Measurements from ENCODE around the gene PSMA2. TPM values are rescaled to one million over a fixed set of nuclear protein-coding genes. Genes with fewer than 3 reads are reported as not detected.
A peak's percentile ranks its signal among the peaks of the same experiment; 100 is the strongest.

The PSMA2 gene
- polyA plus RNA-seq, 1 of the 3 experiments (the other 2 are of a cell fraction) = 101 TPM

DNA sequence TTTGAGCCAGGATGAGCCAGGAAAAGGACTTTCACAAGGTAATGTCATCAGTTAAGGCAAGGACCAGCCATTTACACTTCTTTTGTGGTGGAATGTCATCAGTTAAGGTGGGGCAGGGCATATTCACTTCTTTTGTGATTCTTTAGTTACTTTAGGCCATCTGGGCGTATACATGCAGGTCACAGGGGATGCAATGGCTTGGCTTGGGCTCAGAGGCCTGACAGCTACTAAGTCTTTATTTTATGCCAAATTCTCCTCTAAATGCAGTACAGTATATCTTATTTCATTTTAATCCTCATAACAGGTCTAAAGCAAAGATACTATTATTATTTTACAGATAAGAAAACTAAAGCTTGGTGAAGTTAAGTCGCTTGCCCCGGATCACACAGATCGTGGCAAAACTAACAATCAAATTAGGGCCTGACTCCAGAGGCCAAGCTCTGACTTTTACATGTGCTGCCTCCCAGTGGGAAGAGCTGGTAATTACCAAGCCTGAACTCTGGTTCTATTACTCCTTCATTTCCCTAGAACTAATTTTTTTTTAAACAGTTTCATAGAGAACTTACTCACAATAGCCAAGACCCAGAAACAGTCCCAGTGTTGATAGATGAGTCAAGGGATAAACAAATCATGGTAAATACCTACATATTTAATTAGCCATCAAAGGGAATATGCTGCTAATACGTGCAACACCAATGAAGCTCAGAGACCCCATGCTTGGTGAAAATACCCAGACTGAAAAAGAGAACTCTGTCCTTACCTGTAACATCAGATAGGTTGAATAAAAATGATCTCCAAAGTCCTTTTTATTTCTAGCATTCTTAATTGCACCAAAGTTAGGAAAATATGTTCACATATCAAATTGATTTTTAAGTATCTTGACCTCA, 55.5 kb downstream of the PSMA2 start (continued):
- TF ChIP-seq SMC3 (IDR thresholded peaks at IDR 0.05; ENCODE audit: low read depth, low read length) = peak; percentile 51; the same call in 1 of the 2 replicates

DNA sequence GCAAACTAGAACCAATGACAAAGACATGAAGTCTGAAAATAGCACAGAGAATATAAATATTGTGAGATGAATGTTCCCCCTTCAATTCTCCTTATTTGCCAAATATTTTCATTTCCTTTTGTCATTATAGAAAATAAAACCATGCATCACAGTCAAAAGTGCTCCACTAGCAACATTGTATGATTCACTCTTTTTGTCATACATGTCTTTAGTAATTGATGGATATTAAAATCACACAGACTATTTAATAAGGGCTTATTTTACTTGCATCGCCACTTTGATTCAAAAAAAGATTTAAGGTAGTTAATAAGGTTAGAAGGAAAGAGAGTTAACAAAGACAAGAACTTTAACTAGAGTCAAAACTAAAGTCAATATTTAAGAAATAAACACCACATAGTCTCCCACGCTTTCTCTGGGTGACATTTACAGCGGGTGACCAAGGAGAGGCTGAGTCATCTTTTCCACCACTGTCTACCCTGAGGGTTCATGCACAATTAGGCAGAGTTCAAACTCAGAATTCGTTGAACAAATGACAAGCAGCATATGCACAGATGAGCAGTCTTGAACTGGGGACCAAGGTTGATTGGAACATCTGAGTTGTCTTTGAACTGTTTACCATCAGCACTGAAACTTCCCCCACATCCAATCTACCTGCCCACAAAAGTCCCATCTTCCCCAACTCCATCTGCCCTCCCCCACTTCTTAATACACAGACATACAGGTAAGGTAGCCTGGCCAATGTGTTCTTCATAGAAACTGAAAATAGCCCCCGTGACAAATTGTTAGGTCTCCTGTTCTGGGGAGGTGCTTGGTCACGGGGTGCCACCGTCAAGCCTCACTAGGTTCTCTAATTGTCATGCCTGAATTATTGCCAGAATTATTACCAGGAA, 62.6 kb downstream of the PSMA2 start:
- CTCF ChIA-PET = no interaction called here
- no peaks in the 10 kb centered on the region for H4K20me1 ChIP-seq (ENCODE audit: insufficient read depth)
- H3K36me3 ChIP-seq (replicated peaks in 1 of 2; ENCODE audit: control insufficient read depth in 1 of 2, insufficient read depth in 2 of 2, low read length in 1 of 2) = no peaks in the 10 kb centered on the region
- no peaks in the 10 kb centered on the region for H3K4me1 ChIP-seq (ENCODE audit: control insufficient read depth in 1 of 2, insufficient read depth in 2 of 2, low read depth in 1 of 2, low read length in 1 of 2)
- no peak overlapping the region for H3K9ac ChIP-seq
- H3K4me3 ChIP-seq (ENCODE audit: low read depth in 2 of 2, low read length in 1 of 2) = no peak overlapping the region
- TF ChIP-seq SMC3 (IDR thresholded peaks at IDR 0.05; ENCODE audit: low read depth, low read length) = no peak
- H2AFZ ChIP-seq (ENCODE audit: low read depth) = no peak overlapping the region
- no peaks in the 10 kb centered on the region for H3K9me2 ChIP-seq
- no peaks in the 10 kb centered on the region for H3K9me3 ChIP-seq
- no peak for DNase-seq
- no peaks in the 10 kb centered on the region; the same call in 1 of the 2 replicates for H3K79me2 ChIP-seq (ENCODE audit: insufficient read depth)
- peaks cover 4% of the 10 kb centered on the region; the same call in 1 of the 2 replicates for H3K27me3 ChIP-seq (ENCODE audit: insufficient read depth)
- H3K27ac ChIP-seq (ENCODE audit: low read depth in 2 of 2, low read length in 1 of 2) = no peak overlapping the region
- no peak overlapping the region for H3K4me2 ChIP-seq
- H3F3A ChIP-seq (replicated peaks; ENCODE audit: insufficient read depth) = no peaks in the 10 kb centered on the region
- WGBS (ENCODE audit: low lambda C conversion rate) = 7% methylated on average over 7 of the region's 7 CpGs
- POLR2A ChIA-PET = no interaction called here

DNA sequence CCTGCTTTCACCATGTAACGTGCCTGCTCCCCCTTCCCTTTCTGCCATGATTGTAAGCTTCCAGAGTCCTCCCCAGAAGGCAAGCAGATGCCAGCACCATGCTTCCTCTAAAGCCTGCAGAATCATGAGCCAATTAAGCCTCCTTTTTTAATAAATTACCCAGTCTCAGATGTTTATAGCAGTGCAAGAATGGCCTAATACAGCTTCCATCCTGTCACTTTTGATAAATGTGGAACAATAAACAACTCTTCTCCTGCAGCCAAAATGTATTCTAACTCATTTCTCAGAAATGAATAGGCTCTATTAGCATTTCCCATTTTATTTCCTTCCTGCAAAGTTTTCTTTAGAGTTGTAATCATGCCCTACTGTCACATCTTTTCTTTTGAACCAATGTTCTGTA, 63.5 kb downstream of the PSMA2 start:
- TF ChIP-seq FOSL2 (IDR thresholded peaks at IDR 0.05; ENCODE audit: borderline replicate concordance, low read depth) (no peak), CHD2 (IDR thresholded peaks at IDR 0.05; ENCODE audit: low read length, partially characterized antibody) (no peak)
- TF ChIP-seq, protein P1, sequence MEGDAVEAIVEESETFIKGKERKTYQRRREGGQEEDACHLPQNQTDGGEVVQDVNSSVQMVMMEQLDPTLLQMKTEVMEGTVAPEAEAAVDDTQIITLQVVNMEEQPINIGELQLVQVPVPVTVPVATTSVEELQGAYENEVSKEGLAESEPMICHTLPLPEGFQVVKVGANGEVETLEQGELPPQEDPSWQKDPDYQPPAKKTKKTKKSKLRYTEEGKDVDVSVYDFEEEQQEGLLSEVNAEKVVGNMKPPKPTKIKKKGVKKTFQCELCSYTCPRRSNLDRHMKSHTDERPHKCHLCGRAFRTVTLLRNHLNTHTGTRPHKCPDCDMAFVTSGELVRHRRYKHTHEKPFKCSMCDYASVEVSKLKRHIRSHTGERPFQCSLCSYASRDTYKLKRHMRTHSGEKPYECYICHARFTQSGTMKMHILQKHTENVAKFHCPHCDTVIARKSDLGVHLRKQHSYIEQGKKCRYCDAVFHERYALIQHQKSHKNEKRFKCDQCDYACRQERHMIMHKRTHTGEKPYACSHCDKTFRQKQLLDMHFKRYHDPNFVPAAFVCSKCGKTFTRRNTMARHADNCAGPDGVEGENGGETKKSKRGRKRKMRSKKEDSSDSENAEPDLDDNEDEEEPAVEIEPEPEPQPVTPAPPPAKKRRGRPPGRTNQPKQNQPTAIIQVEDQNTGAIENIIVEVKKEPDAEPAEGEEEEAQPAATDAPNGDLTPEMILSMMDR (IDR thresholded peaks at IDR 0.05) = no peak
- no peak for DNase-seq
- H3K9ac ChIP-seq = no peak overlapping the region
- no peaks in the 10 kb centered on the region for H3K9me2 ChIP-seq
- H4K20me1 ChIP-seq (ENCODE audit: insufficient read depth) = no peaks in the 10 kb centered on the region
- H3K4me1 ChIP-seq (ENCODE audit: control insufficient read depth in 1 of 2, insufficient read depth in 2 of 2, low read depth in 1 of 2, low read length in 1 of 2) = no peaks in the 10 kb centered on the region
- H3K4me3 ChIP-seq (ENCODE audit: low read depth in 2 of 2, low read length in 1 of 2) = no peak overlapping the region
- H3K9me3 ChIP-seq = no peaks in the 10 kb centered on the region
- ChIA-PET CTCF (no interaction called here), POLR2A (no interaction called here)
- no peaks in the 10 kb centered on the region; the same call in 1 of the 2 replicates for H3K79me2 ChIP-seq (ENCODE audit: insufficient read depth)
- no peak overlapping the region for H3K27ac ChIP-seq (ENCODE audit: low read depth in 2 of 2, low read length in 1 of 2)
- no peaks in the 10 kb centered on the region for H3F3A ChIP-seq (replicated peaks; ENCODE audit: insufficient read depth)
- H2AFZ ChIP-seq (ENCODE audit: low read depth) = no peak overlapping the region
- H3K36me3 ChIP-seq (replicated peaks in 1 of 2; ENCODE audit: control insufficient read depth in 1 of 2, insufficient read depth in 2 of 2, low read length in 1 of 2) = no peaks in the 10 kb centered on the region
- H3K4me2 ChIP-seq = no peak overlapping the region
- 5% methylated on average over 1 of the region's 1 CpG for WGBS (ENCODE audit: low lambda C conversion rate)
- peaks cover 4% of the 10 kb centered on the region; the same call in 1 of the 2 replicates for H3K27me3 ChIP-seq (ENCODE audit: insufficient read depth)

Other genes with a start within 250 kb of the PSMA2 start
- gene C7orf25, start 20.1 kb downstream of the PSMA2 start, polyA plus RNA-seq (2012; rRNA removed) = 6.1 and 7.8 TPM in 2 replicates
- gene MRPL32, start 202 bp upstream of the PSMA2 start, polyA plus RNA-seq (2012; rRNA removed) = 73.1 and 87.5 TPM in 2 replicates
- gene HECW1, start 180.5 kb upstream of the PSMA2 start, polyA plus RNA-seq (2012; rRNA removed) = not detected in 2 replicates

Data from SK-N-SH (cell line).